ENCODE data around the gene SERPINA5.

SERPINA5 gene

DNA sequence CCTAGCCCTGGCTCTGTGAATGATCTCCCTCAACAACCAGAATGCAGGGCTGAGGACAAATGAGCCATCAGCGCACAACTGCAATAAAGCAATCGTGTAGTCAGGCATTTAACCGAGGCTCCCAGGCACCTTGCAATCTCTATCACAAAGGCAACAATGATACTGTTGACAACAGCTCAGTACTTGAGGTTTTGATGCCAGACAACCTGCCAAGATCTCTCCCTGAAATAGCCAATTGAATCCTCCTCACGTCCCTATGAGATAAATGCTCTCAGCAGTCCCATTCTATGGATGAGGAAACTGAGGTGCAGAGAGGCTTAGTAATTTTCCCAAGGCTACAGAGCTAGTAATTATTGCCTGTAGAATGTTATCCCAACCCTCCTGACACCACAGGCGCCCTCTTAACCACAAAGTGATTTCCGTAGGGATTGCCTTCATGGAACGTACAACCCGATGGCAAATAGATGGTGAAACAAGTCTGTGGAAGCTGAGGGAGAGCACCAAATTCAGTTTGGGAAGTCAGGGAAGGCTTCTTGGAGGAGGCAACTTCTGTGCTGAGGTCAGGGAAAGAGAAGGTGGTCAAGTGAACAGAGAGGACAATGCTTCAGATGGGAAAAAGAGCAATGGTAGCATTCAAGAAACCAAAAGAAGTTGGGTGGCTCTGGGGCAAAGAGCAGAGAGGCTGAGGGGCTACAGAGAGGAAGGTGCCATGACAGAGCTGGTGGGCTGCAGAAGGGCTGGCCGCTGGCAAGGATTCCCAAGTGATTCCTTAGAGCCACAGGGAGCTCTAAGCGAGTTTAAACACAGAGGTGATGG is 43.5 kb downstream of the SERPINA5 start:
- H3K4me3 ChIP-seq (ENCODE audit: low read depth, low read length) = no peak overlapping the region
- POLR2A ChIA-PET = no interaction called here
- no peak for TF ChIP-seq CTCF (IDR thresholded peaks at IDR 0.05; ENCODE audit: insufficient read depth, low read length, missing control alignments)
- CTCF ChIA-PET = interaction anchor here (1.0 kb wide), 1 partner anchor 21 kb away, joined by 3 read pairs; no protein-coding TSS in a partner anchor
- no peak for DNase-seq (ENCODE audit: low read depth, low spot score)

DNA sequence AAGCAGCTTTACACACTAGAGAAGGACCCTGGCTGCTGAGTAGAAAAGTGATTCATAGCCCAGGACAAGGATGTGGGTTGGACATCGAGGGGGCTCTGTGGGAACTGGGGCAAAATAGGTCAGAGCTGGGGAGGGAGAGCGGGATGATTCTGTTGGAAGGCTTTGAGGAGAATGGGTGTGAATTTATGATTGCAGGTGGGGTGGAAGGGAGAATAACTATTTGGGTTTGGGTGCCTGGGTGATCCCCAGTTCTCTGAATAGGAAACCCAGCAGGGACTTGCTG is 44.1 kb downstream of the SERPINA5 start:
- ChIA-PET POLR2A (no interaction called here), CTCF (interaction anchor here (1.0 kb wide), 1 partner anchor 21 kb away, joined by 3 read pairs; no protein-coding TSS in a partner anchor)
- DNase-seq (ENCODE audit: low read depth, low spot score) = no peak
- no peak overlapping the region for H3K4me3 ChIP-seq (ENCODE audit: low read depth, low read length)
- TF ChIP-seq CTCF (IDR thresholded peaks at IDR 0.05; ENCODE audit: insufficient read depth, low read length, missing control alignments) = no peak

DNA sequence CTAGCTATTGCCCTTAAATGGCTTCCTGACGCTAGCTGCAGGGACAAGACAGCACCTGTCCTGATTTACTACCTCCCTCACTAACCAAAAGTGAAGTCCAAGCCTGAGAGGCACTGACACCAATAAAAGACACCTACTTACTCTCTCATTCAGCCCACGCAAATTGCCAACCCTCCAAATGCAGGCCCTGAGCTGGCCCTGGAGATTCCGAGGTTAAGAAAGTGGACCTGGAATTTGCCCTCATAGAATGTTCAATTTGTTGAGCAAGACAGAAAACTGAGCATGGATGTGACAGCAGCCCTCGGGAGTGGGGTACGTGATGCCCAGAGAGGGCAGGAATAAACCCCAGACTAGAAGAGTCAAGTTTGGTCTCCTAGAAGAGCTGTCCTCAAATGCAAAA is 47.4 kb downstream of the SERPINA5 start:
- H3K4me3 ChIP-seq (ENCODE audit: low read depth, low read length) = no peak overlapping the region
- CTCF ChIA-PET = interaction anchor here (1.7 kb wide), 1 partner anchor 9 kb away, joined by 4 read pairs; no protein-coding TSS in a partner anchor
- POLR2A ChIA-PET = no interaction called here
- DNase-seq (ENCODE audit: low read depth, low spot score) = no peak
- TF ChIP-seq CTCF (IDR thresholded peaks at IDR 0.05; ENCODE audit: insufficient read depth, low read length, missing control alignments) = no peak

GRCh38 chr14:94630396-94630795 is 49.2 kb downstream of the SERPINA5 start:
- POLR2A ChIA-PET = no interaction called here

GRCh38 chr14:94631050-94631449 is 49.8 kb downstream of the SERPINA5 start:
- CTCF ChIA-PET = no interaction called here

More at GRCh38 chr14:94630396-94630795, 49.2 kb downstream of the SERPINA5 start:
- H3K4me3 ChIP-seq (ENCODE audit: low read depth, low read length) = no peak overlapping the region
- DNase-seq (ENCODE audit: low read depth, low spot score) = no peak
- CTCF ChIA-PET = no interaction called here
- no peak for TF ChIP-seq CTCF (IDR thresholded peaks at IDR 0.05; ENCODE audit: insufficient read depth, low read length, missing control alignments)

More at GRCh38 chr14:94631050-94631449, 49.8 kb downstream of the SERPINA5 start:
- no peak for DNase-seq (ENCODE audit: low read depth, low spot score)
- H3K4me3 ChIP-seq (ENCODE audit: low read depth, low read length) = no peak overlapping the region
- POLR2A ChIA-PET = no interaction called here
- no peak for TF ChIP-seq CTCF (IDR thresholded peaks at IDR 0.05; ENCODE audit: insufficient read depth, low read length, missing control alignments)

Measured in AG04449 (cell line).